K562 (cell line): ENCODE data around the gene NDUFB3. TPM values are rescaled to one million over a fixed set of nuclear protein-coding genes. Genes with fewer than 3 reads are reported as not detected.

Experiments used
- ARID1B ChIP-seq: fragments of 450-650 bp; IDR thresholded peaks from 2 replicates; pipeline ENCODE4 v1.6.1; 2016; ENCODE audit warnings: antibody characterized with exemption, mild to moderate bottlenecking, inconsistent platforms
- BHLHE40 ChIP-seq: IDR thresholded peaks from 2 replicates; pipeline ENCODE4 v1.6.1; 2011; ENCODE audit warnings: low read length, improper control_type of control experiment
- CAMTA2 ChIP-seq: fragments of 250-450 bp; sonication (Bioruptor Pico); conservative IDR thresholded peaks from 2 replicates; pipeline ENCODE4 v1.5.1; 2022
- EP400 ChIP-seq: fragments of 450-650 bp; IDR thresholded peaks from 2 replicates; pipeline ENCODE4 v1.6.1; 2017; ENCODE audit warnings: antibody characterized with exemption, mild to moderate bottlenecking, moderate library complexity
- ETV5 ChIP-seq: sonication (generic); formaldehyde crosslinking; IDR thresholded peaks from 2 replicates; pipeline ENCODE4 v1.4.0; 2020; ENCODE audit warnings: low read depth, mild to moderate bottlenecking, missing genetic modification reagents
- KDM5B ChIP-seq: fragments of 200-600 bp; sonication (generic); IDR thresholded peaks from 2 replicates; pipeline ENCODE4 v1.6.1; 2012; ENCODE audit warnings: low read depth, mild to moderate bottlenecking, moderate library complexity, low read length, control low read depth, inconsistent platforms; ENCODE audit not compliant: insufficient replicate concordance
- NEUROD1 ChIP-seq: fragments of 150-350 bp; IDR thresholded peaks from 2 replicates; pipeline ENCODE4 v1.6.1; 2014; ENCODE audit warnings: borderline replicate concordance, low read length, low read depth; ENCODE audit not compliant: partially characterized antibody
- TAF1 ChIP-seq: IDR thresholded peaks from 2 replicates; pipeline ENCODE4 v1.6.1; 2011; ENCODE audit warnings: mild to moderate bottlenecking, low read length, moderate library complexity; ENCODE audit not compliant: insufficient read depth, control insufficient read depth, severe bottlenecking; ENCODE audit errors: extremely low read depth
- TAF9B ChIP-seq: fragments of 450-650 bp; IDR thresholded peaks from 2 replicates; pipeline ENCODE4 v1.6.1; 2018; ENCODE audit warnings: mild to moderate bottlenecking; ENCODE audit not compliant: partially characterized antibody
- ZNF75A ChIP-seq: fragments of 450-650 bp; formaldehyde crosslinking; IDR thresholded peaks from 2 replicates; pipeline ENCODE4 v1.4.0; 2020; ENCODE audit warnings: mild to moderate bottlenecking
- polyA plus RNA-seq, 8 experiments: library from polyadenylated mRNA; depleted of rRNA in 4 of 8; stranded (reverse) in 5 of 8; unstranded in 3 of 8; fragments of >200 nt; fragmentation: Nextera tagmentation in 2 of 8; fragmentation: Illumina TruSeq in 1 of 8; extraction: Ambion mirVana in 2 of 8; extraction: Trizol in 1 of 8; gene quantifications; 2 replicates each; pipeline versions ENCODE4 v1.2.1 to v1.2.3, GENCODE V29; 2011 to 2014; ENCODE audit warnings: inconsistent platforms in 1 of 8, missing spikeins in 1 of 8
- total RNA-seq, 7 experiments: library from RNA; depleted of rRNA in 6 of 7; stranded (reverse); fragments of >200 nt in 6 of 7; fragmentation: Illumina TruSeq in 2 of 7; extraction: Trizol in 2 of 7; gene quantifications; 2 replicates each; pipeline versions ENCODE4 v1.2.1 to v1.2.3, GENCODE V29; 2011 to 2021; ENCODE audit warnings: low replicate concordance in 1 of 7
- TF ChIP-seq, protein P1 (sequence below): fragments of 250-450 bp; sonication (Bioruptor Pico); IDR thresholded peaks from 2 replicates; pipeline ENCODE4 v1.8.0; 2022; ENCODE audit warnings: inconsistent platforms
- TF ChIP-seq, protein P2 (sequence below): sonication (generic); formaldehyde crosslinking; IDR thresholded peaks from 2 replicates; pipeline ENCODE4 v1.8.0; 2023; ENCODE audit warnings: mild to moderate bottlenecking, missing genetic modification reagents
- TF ChIP-seq, protein P3 (sequence below): fragments of 450-650 bp; IDR thresholded peaks from 2 replicates; pipeline ENCODE4 v1.6.1; 2017; ENCODE audit warnings: antibody characterized with exemption, mild to moderate bottlenecking
- TF ChIP-seq, protein P4 (sequence below), 2 experiments: fragments of 450-650 bp; conservative IDR thresholded peaks; 2 replicates each; pipeline ENCODE4 v1.6.1; 2017; ENCODE audit warnings: mild to moderate bottlenecking in 2 of 2, moderate library complexity in 2 of 2

Gene NDUFB3
- total and polyA plus RNA-seq, 9 of the 15 experiments (the other 6 are each of a cell fraction or from before 2014, with no cell fraction given): 126 to 786 (median 156) TPM

DNA sequence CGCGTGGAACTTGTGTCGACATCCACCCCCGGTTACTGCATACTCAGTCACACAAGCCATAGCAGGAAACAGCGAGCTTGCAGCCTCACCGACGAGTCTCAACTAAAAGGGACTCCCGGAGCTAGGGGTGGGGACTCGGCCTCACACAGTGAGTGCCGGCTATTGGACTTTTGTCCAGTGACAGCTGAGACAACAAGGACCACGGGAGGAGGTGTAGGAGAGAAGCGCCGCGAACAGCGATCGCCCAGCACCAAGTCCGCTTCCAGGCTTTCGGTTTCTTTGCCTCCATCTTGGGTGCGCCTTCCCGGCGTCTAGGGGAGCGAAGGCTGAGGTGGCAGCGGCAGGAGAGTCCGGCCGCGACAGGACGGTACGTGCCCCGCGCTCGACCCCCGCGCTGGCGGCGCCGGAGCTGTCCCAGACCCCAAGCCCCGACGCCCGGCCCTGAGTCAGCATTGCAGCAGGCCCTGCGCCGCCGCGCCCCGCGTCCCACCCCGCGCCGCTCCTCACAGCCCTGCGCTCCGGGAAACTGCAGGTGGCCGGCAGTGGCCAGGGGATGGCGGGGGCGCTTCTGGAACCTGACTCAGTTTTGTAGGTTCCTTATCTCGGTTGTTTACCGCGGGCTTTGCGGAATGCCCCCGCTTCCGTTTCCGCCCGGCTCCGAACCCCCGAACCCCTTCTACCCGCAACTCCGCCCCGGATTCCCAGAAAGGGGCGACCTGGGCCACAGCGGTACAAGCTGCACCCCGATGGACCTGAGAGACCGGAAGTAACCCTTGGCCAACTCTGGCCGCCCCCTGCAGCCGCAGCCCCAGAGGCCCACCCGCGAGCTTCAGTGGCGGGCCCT lies 44.5 kb downstream of the NDUFB3 start, which contains the start of gene CFLAR (continued):
- TF ChIP-seq BHLHE40: 0 out of 2 replicates have a peak, but pooled peaks have one; percentile 4
- TF ChIP-seq, protein P1, sequence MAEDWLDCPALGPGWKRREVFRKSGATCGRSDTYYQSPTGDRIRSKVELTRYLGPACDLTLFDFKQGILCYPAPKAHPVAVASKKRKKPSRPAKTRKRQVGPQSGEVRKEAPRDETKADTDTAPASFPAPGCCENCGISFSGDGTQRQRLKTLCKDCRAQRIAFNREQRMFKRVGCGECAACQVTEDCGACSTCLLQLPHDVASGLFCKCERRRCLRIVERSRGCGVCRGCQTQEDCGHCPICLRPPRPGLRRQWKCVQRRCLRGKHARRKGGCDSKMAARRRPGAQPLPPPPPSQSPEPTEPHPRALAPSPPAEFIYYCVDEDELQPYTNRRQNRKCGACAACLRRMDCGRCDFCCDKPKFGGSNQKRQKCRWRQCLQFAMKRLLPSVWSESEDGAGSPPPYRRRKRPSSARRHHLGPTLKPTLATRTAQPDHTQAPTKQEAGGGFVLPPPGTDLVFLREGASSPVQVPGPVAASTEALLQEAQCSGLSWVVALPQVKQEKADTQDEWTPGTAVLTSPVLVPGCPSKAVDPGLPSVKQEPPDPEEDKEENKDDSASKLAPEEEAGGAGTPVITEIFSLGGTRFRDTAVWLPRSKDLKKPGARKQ (CRISPR knock-in tag): no peak
- TF ChIP-seq CAMTA2: 0 out of 2 replicates have a peak, but pooled peaks have one; percentile 45
- peak; percentile 47; the same call in 1 of the 2 replicates for TF ChIP-seq ARID1B
- TF ChIP-seq TAF9B: peak; percentile 45
- no peak for TF ChIP-seq ZNF75A (CRISPR knock-in tag)
- TF ChIP-seq EP400: peak; percentile 53
- peak; percentile 36 for TF ChIP-seq NEUROD1
- TF ChIP-seq KDM5B: peak; percentile 75
- TF ChIP-seq, protein P2, sequence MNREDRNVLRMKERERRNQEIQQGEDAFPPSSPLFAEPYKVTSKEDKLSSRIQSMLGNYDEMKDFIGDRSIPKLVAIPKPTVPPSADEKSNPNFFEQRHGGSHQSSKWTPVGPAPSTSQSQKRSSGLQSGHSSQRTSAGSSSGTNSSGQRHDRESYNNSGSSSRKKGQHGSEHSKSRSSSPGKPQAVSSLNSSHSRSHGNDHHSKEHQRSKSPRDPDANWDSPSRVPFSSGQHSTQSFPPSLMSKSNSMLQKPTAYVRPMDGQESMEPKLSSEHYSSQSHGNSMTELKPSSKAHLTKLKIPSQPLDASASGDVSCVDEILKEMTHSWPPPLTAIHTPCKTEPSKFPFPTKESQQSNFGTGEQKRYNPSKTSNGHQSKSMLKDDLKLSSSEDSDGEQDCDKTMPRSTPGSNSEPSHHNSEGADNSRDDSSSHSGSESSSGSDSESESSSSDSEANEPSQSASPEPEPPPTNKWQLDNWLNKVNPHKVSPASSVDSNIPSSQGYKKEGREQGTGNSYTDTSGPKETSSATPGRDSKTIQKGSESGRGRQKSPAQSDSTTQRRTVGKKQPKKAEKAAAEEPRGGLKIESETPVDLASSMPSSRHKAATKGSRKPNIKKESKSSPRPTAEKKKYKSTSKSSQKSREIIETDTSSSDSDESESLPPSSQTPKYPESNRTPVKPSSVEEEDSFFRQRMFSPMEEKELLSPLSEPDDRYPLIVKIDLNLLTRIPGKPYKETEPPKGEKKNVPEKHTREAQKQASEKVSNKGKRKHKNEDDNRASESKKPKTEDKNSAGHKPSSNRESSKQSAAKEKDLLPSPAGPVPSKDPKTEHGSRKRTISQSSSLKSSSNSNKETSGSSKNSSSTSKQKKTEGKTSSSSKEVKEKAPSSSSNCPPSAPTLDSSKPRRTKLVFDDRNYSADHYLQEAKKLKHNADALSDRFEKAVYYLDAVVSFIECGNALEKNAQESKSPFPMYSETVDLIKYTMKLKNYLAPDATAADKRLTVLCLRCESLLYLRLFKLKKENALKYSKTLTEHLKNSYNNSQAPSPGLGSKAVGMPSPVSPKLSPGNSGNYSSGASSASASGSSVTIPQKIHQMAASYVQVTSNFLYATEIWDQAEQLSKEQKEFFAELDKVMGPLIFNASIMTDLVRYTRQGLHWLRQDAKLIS (CRISPR knock-in tag): peak; percentile 70; the same call in 1 of the 2 replicates
- TF ChIP-seq TAF1: peak; percentile 83
- peak; percentile 99 for TF ChIP-seq ETV5 (CRISPR knock-in tag)
- TF ChIP-seq, protein P3, sequence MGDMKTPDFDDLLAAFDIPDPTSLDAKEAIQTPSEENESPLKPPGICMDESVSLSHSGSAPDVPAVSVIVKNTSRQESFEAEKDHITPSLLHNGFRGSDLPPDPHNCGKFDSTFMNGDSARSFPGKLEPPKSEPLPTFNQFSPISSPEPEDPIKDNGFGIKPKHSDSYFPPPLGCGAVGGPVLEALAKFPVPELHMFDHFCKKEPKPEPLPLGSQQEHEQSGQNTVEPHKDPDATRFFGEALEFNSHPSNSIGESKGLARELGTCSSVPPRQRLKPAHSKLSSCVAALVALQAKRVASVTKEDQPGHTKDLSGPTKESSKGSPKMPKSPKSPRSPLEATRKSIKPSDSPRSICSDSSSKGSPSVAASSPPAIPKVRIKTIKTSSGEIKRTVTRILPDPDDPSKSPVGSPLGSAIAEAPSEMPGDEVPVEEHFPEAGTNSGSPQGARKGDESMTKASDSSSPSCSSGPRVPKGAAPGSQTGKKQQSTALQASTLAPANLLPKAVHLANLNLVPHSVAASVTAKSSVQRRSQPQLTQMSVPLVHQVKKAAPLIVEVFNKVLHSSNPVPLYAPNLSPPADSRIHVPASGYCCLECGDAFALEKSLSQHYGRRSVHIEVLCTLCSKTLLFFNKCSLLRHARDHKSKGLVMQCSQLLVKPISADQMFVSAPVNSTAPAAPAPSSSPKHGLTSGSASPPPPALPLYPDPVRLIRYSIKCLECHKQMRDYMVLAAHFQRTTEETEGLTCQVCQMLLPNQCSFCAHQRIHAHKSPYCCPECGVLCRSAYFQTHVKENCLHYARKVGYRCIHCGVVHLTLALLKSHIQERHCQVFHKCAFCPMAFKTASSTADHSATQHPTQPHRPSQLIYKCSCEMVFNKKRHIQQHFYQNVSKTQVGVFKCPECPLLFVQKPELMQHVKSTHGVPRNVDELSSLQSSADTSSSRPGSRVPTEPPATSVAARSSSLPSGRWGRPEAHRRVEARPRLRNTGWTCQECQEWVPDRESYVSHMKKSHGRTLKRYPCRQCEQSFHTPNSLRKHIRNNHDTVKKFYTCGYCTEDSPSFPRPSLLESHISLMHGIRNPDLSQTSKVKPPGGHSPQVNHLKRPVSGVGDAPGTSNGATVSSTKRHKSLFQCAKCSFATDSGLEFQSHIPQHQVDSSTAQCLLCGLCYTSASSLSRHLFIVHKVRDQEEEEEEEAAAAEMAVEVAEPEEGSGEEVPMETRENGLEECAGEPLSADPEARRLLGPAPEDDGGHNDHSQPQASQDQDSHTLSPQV: peak; percentile 42
- TF ChIP-seq, protein P4, sequence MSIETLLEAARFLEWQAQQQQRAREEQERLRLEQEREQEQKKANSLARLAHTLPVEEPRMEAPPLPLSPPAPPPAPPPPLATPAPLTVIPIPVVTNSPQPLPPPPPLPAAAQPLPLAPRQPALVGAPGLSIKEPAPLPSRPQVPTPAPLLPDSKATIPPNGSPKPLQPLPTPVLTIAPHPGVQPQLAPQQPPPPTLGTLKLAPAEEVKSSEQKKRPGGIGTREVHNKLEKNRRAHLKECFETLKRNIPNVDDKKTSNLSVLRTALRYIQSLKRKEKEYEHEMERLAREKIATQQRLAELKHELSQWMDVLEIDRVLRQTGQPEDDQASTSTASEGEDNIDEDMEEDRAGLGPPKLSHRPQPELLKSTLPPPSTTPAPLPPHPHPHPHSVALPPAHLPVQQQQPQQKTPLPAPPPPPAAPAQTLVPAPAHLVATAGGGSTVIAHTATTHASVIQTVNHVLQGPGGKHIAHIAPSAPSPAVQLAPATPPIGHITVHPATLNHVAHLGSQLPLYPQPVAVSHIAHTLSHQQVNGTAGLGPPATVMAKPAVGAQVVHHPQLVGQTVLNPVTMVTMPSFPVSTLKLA (conservative IDR thresholded peaks at IDR 0.05): peak in 1 of 2 experiments; percentile 44; a peak in 2 of 4 replicates
